ENCODE results near the gene CALHM1. TPM values are rescaled to one million over a fixed set of nuclear protein-coding genes. Genes with fewer than 3 reads are reported as not detected.

The CALHM1 gene
- total RNA-seq, 1 donor from 2014 or later = not detected

DNA sequence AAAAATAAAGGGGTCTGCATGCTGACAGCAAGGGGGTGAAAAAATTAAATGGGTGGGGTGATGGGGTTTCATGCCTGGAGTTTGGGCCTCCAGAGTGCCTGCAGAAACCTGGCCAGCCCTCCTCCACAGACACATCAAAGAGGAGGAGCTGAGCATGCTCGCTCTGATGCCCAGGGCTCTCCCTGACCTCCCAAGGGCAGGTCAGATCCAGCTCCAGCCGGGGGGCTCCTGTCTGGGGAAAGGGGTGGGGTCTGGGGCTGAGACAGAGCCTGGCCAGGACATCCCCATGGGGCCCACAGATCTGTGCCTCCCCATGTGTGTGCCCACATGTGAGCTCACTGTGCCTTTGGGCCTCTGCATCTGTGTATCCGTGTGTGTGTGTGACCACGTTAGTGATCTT is 915 bp upstream of the CALHM1 start:
- H3K9me3 Mint-ChIP-seq (ENCODE audit: unreplicated experiment) = peaks cover 1% of the 10 kb centered on the region
- no peak for DNase-seq
- TF ChIP-seq, protein P1, sequence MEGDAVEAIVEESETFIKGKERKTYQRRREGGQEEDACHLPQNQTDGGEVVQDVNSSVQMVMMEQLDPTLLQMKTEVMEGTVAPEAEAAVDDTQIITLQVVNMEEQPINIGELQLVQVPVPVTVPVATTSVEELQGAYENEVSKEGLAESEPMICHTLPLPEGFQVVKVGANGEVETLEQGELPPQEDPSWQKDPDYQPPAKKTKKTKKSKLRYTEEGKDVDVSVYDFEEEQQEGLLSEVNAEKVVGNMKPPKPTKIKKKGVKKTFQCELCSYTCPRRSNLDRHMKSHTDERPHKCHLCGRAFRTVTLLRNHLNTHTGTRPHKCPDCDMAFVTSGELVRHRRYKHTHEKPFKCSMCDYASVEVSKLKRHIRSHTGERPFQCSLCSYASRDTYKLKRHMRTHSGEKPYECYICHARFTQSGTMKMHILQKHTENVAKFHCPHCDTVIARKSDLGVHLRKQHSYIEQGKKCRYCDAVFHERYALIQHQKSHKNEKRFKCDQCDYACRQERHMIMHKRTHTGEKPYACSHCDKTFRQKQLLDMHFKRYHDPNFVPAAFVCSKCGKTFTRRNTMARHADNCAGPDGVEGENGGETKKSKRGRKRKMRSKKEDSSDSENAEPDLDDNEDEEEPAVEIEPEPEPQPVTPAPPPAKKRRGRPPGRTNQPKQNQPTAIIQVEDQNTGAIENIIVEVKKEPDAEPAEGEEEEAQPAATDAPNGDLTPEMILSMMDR (IDR thresholded peaks at IDR 0.05; ENCODE audit: partially characterized antibody, unreplicated experiment) = no peak
- H3K36me3 Mint-ChIP-seq (ENCODE audit: unreplicated experiment) = no peaks in the 10 kb centered on the region
- no peak overlapping the region for H3K27ac Mint-ChIP-seq (ENCODE audit: unreplicated experiment)
- peaks cover 3% of the 10 kb centered on the region for H3K4me1 Mint-ChIP-seq (ENCODE audit: low read depth, unreplicated experiment)
- H3K27me3 Mint-ChIP-seq (ENCODE audit: unreplicated experiment) = peaks cover 8% of the 10 kb centered on the region
- H3K4me3 Mint-ChIP-seq (ENCODE audit: unreplicated experiment) = no peak overlapping the region

DNA sequence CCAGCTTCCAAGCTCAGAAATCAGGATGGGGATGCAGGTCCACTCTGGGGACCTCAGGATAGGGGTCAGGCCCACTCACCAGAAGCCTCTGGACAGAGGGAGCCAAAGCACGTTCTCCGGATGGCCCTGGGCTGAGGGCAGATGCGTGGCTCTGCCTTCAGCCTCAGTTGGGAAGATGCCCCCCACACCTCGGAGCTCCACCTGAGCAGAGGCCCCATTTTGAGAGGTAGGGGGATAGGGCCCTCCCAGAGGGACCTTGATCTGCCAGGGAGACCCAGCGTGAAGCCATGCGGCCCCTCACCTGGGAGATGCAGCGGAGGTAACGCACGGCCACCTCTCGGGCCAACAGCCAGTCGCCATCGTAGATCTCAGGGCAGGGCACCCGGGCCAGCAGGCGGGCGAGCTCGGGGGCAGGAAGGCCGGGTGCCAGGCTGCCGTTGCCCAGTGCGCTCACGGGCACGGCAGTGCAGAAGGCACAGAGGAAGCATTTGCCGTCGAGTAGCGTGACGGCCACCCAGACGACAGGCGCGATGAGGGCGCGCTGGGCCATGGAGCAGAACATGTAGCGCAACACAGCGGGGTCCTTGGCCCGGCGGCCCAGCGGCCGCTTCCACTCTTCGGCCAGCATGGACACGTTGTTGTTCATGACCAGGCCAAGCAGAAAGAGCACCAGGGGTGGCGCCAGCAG is 660 bp downstream of the CALHM1 start:
- TF ChIP-seq, protein P1 (IDR thresholded peaks at IDR 0.05; ENCODE audit: partially characterized antibody, unreplicated experiment) = no peak
- H3K4me3 Mint-ChIP-seq (ENCODE audit: unreplicated experiment) = no peak overlapping the region
- peaks cover 6% of the 10 kb centered on the region for H3K27me3 Mint-ChIP-seq (ENCODE audit: unreplicated experiment)
- peaks cover under 1% of the 10 kb centered on the region for H3K36me3 Mint-ChIP-seq (ENCODE audit: unreplicated experiment)
- H3K4me1 Mint-ChIP-seq (ENCODE audit: low read depth, unreplicated experiment) = peaks cover 3% of the 10 kb centered on the region
- no peak overlapping the region for H3K27ac Mint-ChIP-seq (ENCODE audit: unreplicated experiment)
- H3K9me3 Mint-ChIP-seq (ENCODE audit: unreplicated experiment) = peaks cover 1% of the 10 kb centered on the region
- DNase-seq = no peak

DNA sequence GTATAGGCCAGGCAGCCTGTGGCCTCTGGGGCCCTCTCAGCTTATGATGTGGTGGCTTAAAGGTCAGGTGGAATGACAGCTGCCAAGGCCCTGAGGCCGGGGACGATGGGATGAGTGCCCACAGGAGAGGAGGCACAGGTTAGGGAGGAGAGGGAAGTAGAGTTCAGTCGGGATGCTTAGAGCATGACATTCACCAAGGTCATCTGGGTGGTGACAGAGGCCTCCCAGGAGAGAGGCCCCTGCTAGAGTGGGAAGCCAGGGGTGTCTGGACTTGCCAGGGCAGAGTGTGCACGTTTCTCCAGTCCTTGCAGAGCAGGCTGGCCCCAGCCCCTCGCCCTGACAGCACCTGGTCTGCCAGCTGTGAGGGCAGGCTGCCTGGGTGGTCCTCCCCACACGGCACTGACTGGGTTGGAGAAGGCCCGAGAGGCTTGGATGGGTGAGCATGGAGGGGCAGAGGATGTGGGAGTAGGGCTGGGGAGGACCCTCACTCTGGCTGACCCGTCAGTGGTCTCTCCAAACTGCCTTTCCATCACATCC is 1.5 kb downstream of the CALHM1 start:
- no peak overlapping the region for H3K4me3 Mint-ChIP-seq (ENCODE audit: unreplicated experiment)
- no peak overlapping the region for H3K27ac Mint-ChIP-seq (ENCODE audit: unreplicated experiment)
- H3K9me3 Mint-ChIP-seq (ENCODE audit: unreplicated experiment) = peaks cover 1% of the 10 kb centered on the region
- TF ChIP-seq, protein P1 (IDR thresholded peaks at IDR 0.05; ENCODE audit: partially characterized antibody, unreplicated experiment) = no peak
- peaks cover 6% of the 10 kb centered on the region for H3K4me1 Mint-ChIP-seq (ENCODE audit: low read depth, unreplicated experiment)
- H3K36me3 Mint-ChIP-seq (ENCODE audit: unreplicated experiment) = peaks cover 3% of the 10 kb centered on the region
- no peak for DNase-seq
- peaks cover 6% of the 10 kb centered on the region for H3K27me3 Mint-ChIP-seq (ENCODE audit: unreplicated experiment)

DNA sequence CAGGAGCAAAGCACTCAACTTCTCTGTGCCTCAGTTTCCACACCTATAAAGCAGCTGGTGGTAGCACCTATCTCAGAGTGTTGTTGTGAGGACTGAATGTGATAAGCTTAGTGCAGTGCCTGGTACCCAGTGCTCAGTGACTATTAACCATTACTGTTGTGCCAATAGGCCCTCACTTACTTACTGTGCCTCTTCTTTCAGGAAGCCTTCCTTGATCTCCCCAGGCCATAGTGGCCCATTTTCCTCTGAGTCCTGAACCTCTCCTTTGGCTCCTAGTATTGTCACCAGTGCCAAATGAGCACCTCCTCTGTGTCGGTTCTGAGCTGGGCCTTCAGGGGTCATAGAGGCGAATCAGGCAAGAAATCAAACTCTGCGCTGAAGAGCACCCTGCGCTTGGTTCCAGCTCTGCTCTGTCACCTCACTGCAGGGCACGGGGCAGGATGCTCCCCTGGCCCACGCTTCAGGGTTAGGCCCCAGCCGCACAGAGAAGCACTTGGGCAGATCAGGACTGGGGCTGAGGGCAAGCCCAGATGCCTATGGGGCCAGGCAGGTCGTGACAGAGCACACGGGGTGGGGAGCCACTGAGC is 2.5 kb downstream of the CALHM1 start:
- H3K27ac Mint-ChIP-seq (ENCODE audit: unreplicated experiment) = no peak overlapping the region
- peaks cover 6% of the 10 kb centered on the region for H3K27me3 Mint-ChIP-seq (ENCODE audit: unreplicated experiment)
- H3K36me3 Mint-ChIP-seq (ENCODE audit: unreplicated experiment) = peaks cover 3% of the 10 kb centered on the region
- TF ChIP-seq, protein P1 (IDR thresholded peaks at IDR 0.05; ENCODE audit: partially characterized antibody, unreplicated experiment) = no peak
- no peak for DNase-seq
- no peak overlapping the region for H3K4me3 Mint-ChIP-seq (ENCODE audit: unreplicated experiment)
- peaks cover 6% of the 10 kb centered on the region for H3K4me1 Mint-ChIP-seq (ENCODE audit: low read depth, unreplicated experiment)
- H3K9me3 Mint-ChIP-seq (ENCODE audit: unreplicated experiment) = peaks cover 1% of the 10 kb centered on the region

DNA sequence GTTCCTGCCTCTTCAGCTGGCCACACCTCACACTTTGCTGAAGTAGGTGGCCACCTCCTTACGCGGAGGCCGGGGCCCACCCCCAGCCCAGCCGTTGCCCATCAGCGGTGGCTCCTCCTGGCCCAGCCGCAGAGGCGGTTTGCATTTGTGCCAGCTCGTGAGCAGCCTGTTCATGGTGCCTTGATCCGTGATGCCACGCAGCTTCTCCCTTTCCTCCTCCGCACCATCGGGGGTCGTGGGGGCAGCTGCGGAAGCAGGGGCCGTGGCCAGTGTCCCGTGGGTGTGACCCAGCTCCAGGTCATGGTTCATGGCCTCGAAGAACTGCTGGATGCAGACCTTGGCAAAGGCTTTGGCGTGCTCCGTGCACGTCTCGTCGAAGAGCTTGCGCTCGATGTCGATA is 3.5 kb downstream of the CALHM1 start:
- H3K27ac Mint-ChIP-seq (ENCODE audit: unreplicated experiment) = no peak overlapping the region
- peaks cover 3% of the 10 kb centered on the region for H3K36me3 Mint-ChIP-seq (ENCODE audit: unreplicated experiment)
- peaks cover 4% of the 10 kb centered on the region for H3K9me3 Mint-ChIP-seq (ENCODE audit: unreplicated experiment)
- DNase-seq = no peak
- H3K4me1 Mint-ChIP-seq (ENCODE audit: low read depth, unreplicated experiment) = peaks cover 6% of the 10 kb centered on the region
- no peak overlapping the region for H3K4me3 Mint-ChIP-seq (ENCODE audit: unreplicated experiment)
- TF ChIP-seq, protein P1 (IDR thresholded peaks at IDR 0.05; ENCODE audit: partially characterized antibody, unreplicated experiment) = no peak
- peaks cover 6% of the 10 kb centered on the region for H3K27me3 Mint-ChIP-seq (ENCODE audit: unreplicated experiment)
